ENCODE measurements around the gene THOC5.

Gene THOC5

GRCh38 chr22:29523761-29524160 lies 29.8 kb downstream of the THOC5 start:
- TF ChIP-seq EZH2phosphoT487 (IDR thresholded peaks at IDR 0.05; ENCODE audit: borderline replicate concordance, low read length): no peak
- TF ChIP-seq CTCF (IDR thresholded peaks at IDR 0.05; ENCODE audit: low read depth, low read length, poor library complexity, severe bottlenecking): no peak
- Histone ChIP-seq H3K9me2 (replicated peaks; ENCODE audit: control insufficient read depth, low read length) (no peaks in the 10 kb centered on the region), H3K36me3 (ENCODE audit: control insufficient read depth, low read length) (peaks cover 80% of the 10 kb centered on the region), H3K4me3 (ENCODE audit: low read length) (no peak overlapping the region), H3K9me3 (ENCODE audit: control insufficient read depth, insufficient read depth, low read length) (no peaks in the 10 kb centered on the region), H3F3A (ENCODE audit: control insufficient read depth, insufficient read depth) (no peaks in the 10 kb centered on the region), H3K79me2 (ENCODE audit: control insufficient read depth, low read length) (no peaks in the 10 kb centered on the region), H3K4me1 (ENCODE audit: control insufficient read depth, low read length) (no peaks in the 10 kb centered on the region), H4K20me1 (ENCODE audit: control insufficient read depth, insufficient read depth, low read depth, low read length) (no peaks in the 10 kb centered on the region), H3K4me2 (ENCODE audit: low read length) (no peak overlapping the region), H3K27ac (ENCODE audit: low read depth, low read length) (no peak overlapping the region), H3K27me3 (ENCODE audit: control insufficient read depth, low read length) (no peaks in the 10 kb centered on the region)

- Histone ChIP-seq H3K36me3 (ENCODE audit: control insufficient read depth, low read length) (peaks cover 79% of the 10 kb centered on the region), H4K20me1 (ENCODE audit: control insufficient read depth, insufficient read depth, low read depth, low read length) (no peaks in the 10 kb centered on the region), H3K27me3 (ENCODE audit: control insufficient read depth, low read length) (no peaks in the 10 kb centered on the region), H3K9me2 (replicated peaks; ENCODE audit: control insufficient read depth, low read length) (no peaks in the 10 kb centered on the region), H3K4me3 (ENCODE audit: low read length) (no peak overlapping the region), H3F3A (ENCODE audit: control insufficient read depth, insufficient read depth) (no peaks in the 10 kb centered on the region), H3K4me2 (ENCODE audit: low read length) (no peak overlapping the region), H3K9me3 (ENCODE audit: control insufficient read depth, insufficient read depth, low read length) (no peaks in the 10 kb centered on the region), H3K79me2 (ENCODE audit: control insufficient read depth, low read length) (no peaks in the 10 kb centered on the region), H3K27ac (ENCODE audit: low read depth, low read length) (no peak overlapping the region), H3K4me1 (ENCODE audit: control insufficient read depth, low read length) (no peaks in the 10 kb centered on the region)
- TF ChIP-seq EZH2phosphoT487 (IDR thresholded peaks at IDR 0.05; ENCODE audit: borderline replicate concordance, low read length): no peak
- TF ChIP-seq CTCF (IDR thresholded peaks at IDR 0.05; ENCODE audit: low read depth, low read length, poor library complexity, severe bottlenecking): no peak
These were observed 32.0 kb downstream of the THOC5 start for GRCh38 chr22:29521526-29521925.

- TF ChIP-seq CTCF (IDR thresholded peaks at IDR 0.05; ENCODE audit: low read depth, low read length, poor library complexity, severe bottlenecking): no peak
- TF ChIP-seq EZH2phosphoT487 (IDR thresholded peaks at IDR 0.05; ENCODE audit: borderline replicate concordance, low read length): no peak
- H3K36me3 ChIP-seq (ENCODE audit: control insufficient read depth, low read length): peaks cover 81% of the 10 kb centered on the region
- no peak overlapping the region for H3K27ac ChIP-seq (ENCODE audit: low read depth, low read length)
These were observed 32.7 kb downstream of the THOC5 start for GRCh38 chr22:29520851-29521250.

GRCh38 chr22:29519996-29520395 lies 33.6 kb downstream of the THOC5 start:
- Histone ChIP-seq H3K9me3 (ENCODE audit: control insufficient read depth, insufficient read depth, low read length) (no peaks in the 10 kb centered on the region), H3K4me2 (ENCODE audit: low read length) (no peak overlapping the region), H3K27ac (ENCODE audit: low read depth, low read length) (no peak overlapping the region), H3K27me3 (ENCODE audit: control insufficient read depth, low read length) (no peaks in the 10 kb centered on the region), H3K4me3 (ENCODE audit: low read length) (no peak overlapping the region), H3K79me2 (ENCODE audit: control insufficient read depth, low read length) (no peaks in the 10 kb centered on the region), H3K4me1 (ENCODE audit: control insufficient read depth, low read length) (no peaks in the 10 kb centered on the region), H3K9me2 (replicated peaks; ENCODE audit: control insufficient read depth, low read length) (no peaks in the 10 kb centered on the region), H4K20me1 (ENCODE audit: control insufficient read depth, insufficient read depth, low read depth, low read length) (no peaks in the 10 kb centered on the region), H3K36me3 (ENCODE audit: control insufficient read depth, low read length) (peaks cover 80% of the 10 kb centered on the region), H3F3A (ENCODE audit: control insufficient read depth, insufficient read depth) (no peaks in the 10 kb centered on the region)
- TF ChIP-seq EZH2phosphoT487 (IDR thresholded peaks at IDR 0.05; ENCODE audit: borderline replicate concordance, low read length) (no peak), CTCF (IDR thresholded peaks at IDR 0.05; ENCODE audit: low read depth, low read length, poor library complexity, severe bottlenecking) (no peak)

More at GRCh38 chr22:29520851-29521250, 32.7 kb downstream of the THOC5 start:
- Histone ChIP-seq H4K20me1 (ENCODE audit: control insufficient read depth, insufficient read depth, low read depth, low read length) (no peaks in the 10 kb centered on the region), H3K9me3 (ENCODE audit: control insufficient read depth, insufficient read depth, low read length) (no peaks in the 10 kb centered on the region), H3K4me3 (ENCODE audit: low read length) (no peak overlapping the region), H3K4me1 (ENCODE audit: control insufficient read depth, low read length) (no peaks in the 10 kb centered on the region), H3K27me3 (ENCODE audit: control insufficient read depth, low read length) (no peaks in the 10 kb centered on the region), H3K79me2 (ENCODE audit: control insufficient read depth, low read length) (no peaks in the 10 kb centered on the region), H3K4me2 (ENCODE audit: low read length) (no peak overlapping the region), H3F3A (ENCODE audit: control insufficient read depth, insufficient read depth) (no peaks in the 10 kb centered on the region), H3K9me2 (replicated peaks; ENCODE audit: control insufficient read depth, low read length) (no peaks in the 10 kb centered on the region)
